ENCODE measurements around the gene FLNC.
A peak's percentile ranks its signal among the peaks of the same experiment; 100 is the strongest.

The FLNC gene

GRCh38 chr7:128878226-128879105 lies 48.3 kb downstream of the FLNC start:
- TF ChIP-seq CTCF (IDR thresholded peaks at IDR 0.05; ENCODE audit: low read depth, low read length, missing control alignments), result no peak
- DNase-seq (ENCODE audit: extremely low read depth, low read depth), result no peak
- H3K4me3 ChIP-seq (replicated peaks; ENCODE audit: low read depth, low read length), result no peak overlapping the region

- H3K4me3 ChIP-seq (replicated peaks; ENCODE audit: low read depth, low read length), result no peak overlapping the region
- DNase-seq (ENCODE audit: extremely low read depth, low read depth), result no peak
- no peak for TF ChIP-seq CTCF (IDR thresholded peaks at IDR 0.05; ENCODE audit: low read depth, low read length, missing control alignments)
Observed at GRCh38 chr7:128879461-128879938, 49.3 kb downstream of the FLNC start.

GRCh38 chr7:128879939-128880746 lies 49.9 kb downstream of the FLNC start:
- no peak overlapping the region for H3K4me3 ChIP-seq (replicated peaks; ENCODE audit: low read depth, low read length)
- no peak for DNase-seq (ENCODE audit: extremely low read depth, low read depth)
- peak; percentile 67 for TF ChIP-seq CTCF (IDR thresholded peaks at IDR 0.05; ENCODE audit: low read depth, low read length, missing control alignments)

- DNase-seq (ENCODE audit: extremely low read depth, low read depth), result no peak
- TF ChIP-seq CTCF (IDR thresholded peaks at IDR 0.05; ENCODE audit: low read depth, low read length, missing control alignments), result no peak
- no peak overlapping the region for H3K4me3 ChIP-seq (replicated peaks; ENCODE audit: low read depth, low read length)
Observed at GRCh38 chr7:128880791-128881457, 50.7 kb downstream of the FLNC start.

GRCh38 chr7:128881458-128882125 lies 51.4 kb downstream of the FLNC start:
- TF ChIP-seq CTCF (IDR thresholded peaks at IDR 0.05; ENCODE audit: low read depth, low read length, missing control alignments), result no peak
- no peak for DNase-seq (ENCODE audit: extremely low read depth, low read depth)
- no peak overlapping the region for H3K4me3 ChIP-seq (replicated peaks; ENCODE audit: low read depth, low read length)

- H3K4me3 ChIP-seq (replicated peaks; ENCODE audit: low read depth, low read length), result no peak overlapping the region
- no peak for DNase-seq (ENCODE audit: extremely low read depth, low read depth)
- no peak for TF ChIP-seq CTCF (IDR thresholded peaks at IDR 0.05; ENCODE audit: low read depth, low read length, missing control alignments)
Observed at GRCh38 chr7:128882134-128882533, 51.9 kb downstream of the FLNC start.
